Gastrocnemius medialis (tissue), 4 donors: ENCODE measurements around the gene RRM2.

Experiments
- CTCF ChIP-seq, 5 experiments: fragments of 450-650 bp in 3 of 5; fragments of 200-600 bp in 2 of 5; sonication (generic) in 2 of 5; IDR thresholded peaks in 4 of 5; conservative IDR thresholded peaks in 1 of 5; 1 replicate in 4 of 5; 2 replicates in 1 of 5; pipeline ENCODE4 v1.5.1; 2016 to 2019; ENCODE audit warnings: antibody characterized with exemption in 5 of 5, mild to moderate bottlenecking in 3 of 5, moderate library complexity in 3 of 5
- POLR2A ChIP-seq, 2 donors: fragments of 450-650 bp; IDR thresholded peaks; one replicate each; pipeline ENCODE4 v1.6.1; 2017; ENCODE audit warnings: antibody characterized with exemption in 2 of 2, mild to moderate bottlenecking in 2 of 2, moderate library complexity in 2 of 2

- TF ChIP-seq POLR2A (IDR thresholded peaks at IDR 0.05), result no peak
- no peak for TF ChIP-seq CTCF (IDR thresholded peaks at IDR 0.05 in 4 of 5, conservative IDR thresholded peaks at IDR 0.05 in 1 of 5)
Observed at GRCh38 chr2:10165282-10165681, 42.7 kb downstream of the RRM2 start.
